ENCODE results near the gene AEN. TPM values are rescaled to one million over a fixed set of nuclear protein-coding genes. Genes with fewer than 3 reads are reported as not detected.

Gene AEN
- total RNA-seq, 1 donor from 2014 or later = 34.6 TPM

GRCh38 chr15:88655103-88655553, 34.0 kb downstream of the AEN start:
- intact Hi-C loops (cut with DNase I) = no loop called here
- Histone ChIP-seq H3K4me3 (no peak overlapping the region), H3K9me3 (no peaks in the 10 kb centered on the region), H3K27me3 (no peaks in the 10 kb centered on the region), H3K4me1 (no peaks in the 10 kb centered on the region), H3K27ac (no peak overlapping the region), H3K36me3 (no peaks in the 10 kb centered on the region)
- ATAC-seq (no peak), DNase-seq (no peak)
- TF ChIP-seq CTCF (IDR thresholded peaks at IDR 0.05) = no peak

- Histone ChIP-seq H3K9me3 (no peaks in the 10 kb centered on the region), H3K36me3 (no peaks in the 10 kb centered on the region), H3K27me3 (no peaks in the 10 kb centered on the region), H3K27ac (no peak overlapping the region), H3K4me3 (no peak overlapping the region), H3K4me1 (no peaks in the 10 kb centered on the region)
- ATAC-seq = no peak
- no peak for DNase-seq
- TF ChIP-seq CTCF (IDR thresholded peaks at IDR 0.05) = no peak
- intact Hi-C loops (cut with DNase I) = no loop called here
These were observed 34.8 kb downstream of the AEN start for GRCh38 chr15:88655800-88656488.

GRCh38 chr15:88656760-88657221, 35.7 kb downstream of the AEN start:
- ATAC-seq = no peak
- no peak for DNase-seq
- no peaks in the 10 kb centered on the region for H3K4me1 ChIP-seq
- no peaks in the 10 kb centered on the region for H3K27me3 ChIP-seq
- H3K4me3 ChIP-seq = no peak overlapping the region
- TF ChIP-seq CTCF (IDR thresholded peaks at IDR 0.05) = no peak
- intact Hi-C loops (cut with DNase I) = no loop called here
- no peaks in the 10 kb centered on the region for H3K9me3 ChIP-seq
- no peak overlapping the region for H3K27ac ChIP-seq
- no peaks in the 10 kb centered on the region for H3K36me3 ChIP-seq

- Histone ChIP-seq H3K4me1 (no peaks in the 10 kb centered on the region), H3K27ac (no peak overlapping the region), H3K27me3 (no peaks in the 10 kb centered on the region), H3K4me3 (no peak overlapping the region), H3K9me3 (no peaks in the 10 kb centered on the region), H3K36me3 (no peaks in the 10 kb centered on the region)
- intact Hi-C loops (cut with DNase I) = no loop called here
- peak; percentile 56 for TF ChIP-seq CTCF (IDR thresholded peaks at IDR 0.05)
- DNase-seq (no peak), ATAC-seq (peak; percentile 24)
These were observed 36.4 kb downstream of the AEN start for GRCh38 chr15:88657326-88658069.

- Histone ChIP-seq H3K27ac (no peak overlapping the region), H3K36me3 (no peaks in the 10 kb centered on the region), H3K27me3 (no peaks in the 10 kb centered on the region), H3K4me1 (no peaks in the 10 kb centered on the region), H3K9me3 (no peaks in the 10 kb centered on the region), H3K4me3 (no peak overlapping the region)
- no peak for ATAC-seq
- no peak for TF ChIP-seq CTCF (IDR thresholded peaks at IDR 0.05)
- DNase-seq = no peak
- intact Hi-C loops (cut with DNase I) = no loop called here
These were observed 37.2 kb downstream of the AEN start for GRCh38 chr15:88658070-88658965.
